Mononuclear cell (primary cell): ENCODE measurements around the gene CPE. TPM values are rescaled to one million over a fixed set of nuclear protein-coding genes. Genes with fewer than 3 reads are reported as not detected.

Source experiments
- H3K27me3 ChIP-seq: 2 replicates; pipeline ENCODE4 v1.6.0; 2011; ENCODE audit warnings: low read length, control low read depth; ENCODE audit not compliant: insufficient read depth
- H3K4me1 ChIP-seq: 2 replicates; pipeline ENCODE4 v1.5.1; 2011; ENCODE audit warnings: mild to moderate bottlenecking, low read length, control low read depth; ENCODE audit not compliant: insufficient read depth
- H3K4me3 ChIP-seq: 2 replicates; pipeline ENCODE4 v1.5.1; 2011; ENCODE audit warnings: mild to moderate bottlenecking, low read length, moderate library complexity
- H3K9me3 ChIP-seq: 2 replicates; pipeline ENCODE4 v1.5.1; 2011; ENCODE audit warnings: low read depth, mild to moderate bottlenecking, control low read depth, low read length
- total RNA-seq: library from RNA; depleted of rRNA; stranded (reverse); fragments of >200 nt; gene quantifications from one replicate; pipeline ENCODE4 v1.2.3, GENCODE V29; 2012

Gene CPE
- total RNA-seq, 1 donor, result 0.10 TPM

DNA sequence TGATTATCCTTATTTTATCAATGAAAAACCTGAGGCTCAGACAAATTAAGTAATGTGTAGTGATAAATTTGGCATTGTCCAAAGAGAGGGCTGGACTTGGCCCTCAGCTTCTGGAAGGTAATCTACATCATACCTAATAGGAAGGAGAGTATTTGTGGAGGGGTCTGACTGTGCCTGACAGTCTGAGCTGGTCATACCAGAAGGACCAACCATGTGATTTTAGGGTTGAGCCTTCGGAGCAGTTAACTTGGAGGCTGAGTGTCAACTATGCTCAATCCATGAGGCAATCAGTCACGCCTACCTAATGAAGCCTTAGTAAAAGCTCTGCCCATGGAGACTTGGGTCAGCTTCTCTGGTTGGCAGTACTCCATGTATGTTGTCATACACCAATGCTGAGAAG lies 136.4 kb downstream of the CPE start:
- H3K4me3 ChIP-seq, result no peak overlapping the region
- H3K4me1 ChIP-seq, result no peaks in the 10 kb centered on the region
- no peaks in the 10 kb centered on the region for H3K9me3 ChIP-seq
- no peaks in the 10 kb centered on the region for H3K27me3 ChIP-seq

DNA sequence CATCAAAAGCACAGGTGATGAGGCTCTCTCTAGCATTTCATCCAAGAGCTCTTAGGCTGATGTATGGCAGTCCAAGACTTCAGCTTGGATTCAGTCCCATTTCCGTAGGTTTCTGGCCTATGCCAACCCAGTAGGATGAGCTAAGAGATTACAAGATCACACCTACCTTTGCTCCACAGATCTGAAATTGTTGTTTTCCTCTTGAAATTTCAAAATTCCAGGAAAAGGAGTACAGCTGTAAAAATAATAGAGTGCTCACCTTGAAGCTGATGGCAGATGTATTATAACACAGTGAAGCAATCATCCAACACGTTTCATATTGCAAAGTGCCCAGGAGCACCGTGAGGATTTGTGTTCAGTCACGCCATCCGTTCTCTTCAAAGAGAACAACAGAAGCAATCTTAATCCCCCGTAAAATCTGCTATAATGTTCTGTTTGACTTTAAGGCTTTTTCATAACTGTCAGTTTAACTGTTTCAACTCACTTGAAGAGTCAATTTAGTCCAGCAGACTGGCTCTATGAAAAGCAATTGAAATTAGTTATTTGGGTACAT lies 137.5 kb downstream of the CPE start:
- Histone ChIP-seq H3K9me3 (no peaks in the 10 kb centered on the region), H3K4me1 (no peaks in the 10 kb centered on the region), H3K4me3 (no peak overlapping the region), H3K27me3 (no peaks in the 10 kb centered on the region)

DNA sequence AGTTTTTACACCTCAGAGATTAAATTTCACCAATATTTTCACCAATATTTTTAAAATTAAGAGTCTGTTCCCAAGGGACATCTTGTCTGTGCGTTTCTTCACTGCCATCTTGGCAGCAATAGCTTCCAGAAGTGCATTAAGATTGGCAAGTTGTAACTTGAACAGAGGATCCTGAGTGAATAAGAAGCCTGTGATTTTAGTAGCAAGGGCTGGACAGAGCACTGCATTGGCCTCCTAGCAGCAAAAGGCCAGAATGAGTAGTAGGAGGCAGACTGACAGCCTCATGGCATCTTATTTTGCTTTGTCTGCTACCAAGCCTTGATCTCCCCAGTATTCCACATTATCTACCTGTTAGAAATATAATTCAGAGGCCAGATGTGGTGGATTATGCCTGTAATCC lies 138.4 kb downstream of the CPE start:
- Histone ChIP-seq H3K4me3 (no peak overlapping the region), H3K9me3 (no peaks in the 10 kb centered on the region), H3K27me3 (no peaks in the 10 kb centered on the region), H3K4me1 (no peaks in the 10 kb centered on the region)

DNA sequence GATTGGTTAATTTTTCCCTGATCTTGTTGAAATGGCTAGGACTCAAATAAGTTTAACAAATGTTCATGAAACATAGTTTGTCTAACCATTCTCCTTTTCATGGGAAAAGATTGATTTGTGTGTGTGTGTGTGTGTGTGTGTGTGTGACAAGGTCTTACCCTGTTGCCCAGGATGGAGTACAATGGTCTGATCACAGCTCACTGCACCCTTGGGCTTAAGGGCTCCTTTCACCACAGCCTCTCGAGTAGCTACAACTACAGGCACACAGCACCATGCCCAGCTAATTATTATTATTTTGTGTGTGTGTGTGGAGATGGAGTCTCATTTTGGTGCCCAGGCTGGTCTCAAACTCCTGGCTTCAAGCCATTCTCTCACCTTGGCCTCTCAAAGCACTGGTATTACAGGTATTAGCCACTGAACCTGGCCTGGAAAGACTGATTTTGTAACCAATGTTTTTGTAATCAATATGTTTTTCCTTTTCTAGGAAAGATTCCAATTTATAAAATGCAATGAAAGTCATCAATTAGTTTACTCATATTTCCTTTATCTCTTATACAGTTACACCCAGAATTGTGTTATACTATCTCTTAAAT lies 139.3 kb downstream of the CPE start:
- Histone ChIP-seq H3K4me1 (no peaks in the 10 kb centered on the region), H3K27me3 (no peaks in the 10 kb centered on the region), H3K9me3 (no peaks in the 10 kb centered on the region), H3K4me3 (no peak overlapping the region)

DNA sequence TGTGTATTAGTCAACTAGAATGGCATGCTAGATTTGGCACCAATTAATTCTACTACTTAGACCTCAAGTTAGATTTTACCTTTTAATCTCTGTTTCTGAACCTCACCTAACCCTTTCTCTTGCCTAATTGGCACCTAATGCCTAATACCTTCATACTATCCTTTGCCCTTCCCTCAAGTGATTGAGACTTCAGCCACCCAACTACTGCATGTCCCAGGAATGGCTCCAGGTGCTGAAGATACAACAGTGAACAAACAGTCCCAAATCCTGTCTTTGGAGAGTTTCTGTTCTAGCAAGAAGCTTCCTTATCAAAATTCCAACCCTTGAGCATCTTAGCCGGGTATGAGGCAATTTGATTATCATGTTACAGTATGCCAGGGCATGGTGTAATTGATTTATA lies 139.9 kb downstream of the CPE start:
- Histone ChIP-seq H3K4me1 (no peaks in the 10 kb centered on the region), H3K4me3 (no peak overlapping the region), H3K27me3 (no peaks in the 10 kb centered on the region), H3K9me3 (no peaks in the 10 kb centered on the region)

DNA sequence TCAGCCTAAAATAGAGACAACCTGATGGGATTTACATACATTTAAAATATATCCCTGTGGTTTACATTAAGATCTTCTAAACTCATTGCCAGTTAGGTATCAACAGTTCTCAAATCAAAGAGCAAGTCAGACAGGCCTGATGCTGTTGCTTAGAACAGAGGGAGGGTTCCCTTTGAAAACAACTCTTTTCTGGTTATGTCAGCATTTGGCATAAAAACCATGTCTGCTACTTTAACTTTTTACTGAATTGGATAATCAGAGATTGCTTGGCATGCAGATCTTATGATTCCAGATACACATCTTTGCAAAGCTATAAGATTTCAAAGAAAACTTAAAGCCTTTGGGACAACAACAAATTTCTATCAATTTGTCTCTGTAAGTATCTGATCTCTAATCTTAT lies 140.8 kb downstream of the CPE start:
- Histone ChIP-seq H3K9me3 (no peaks in the 10 kb centered on the region), H3K27me3 (no peaks in the 10 kb centered on the region), H3K4me1 (no peaks in the 10 kb centered on the region), H3K4me3 (no peak overlapping the region)

DNA sequence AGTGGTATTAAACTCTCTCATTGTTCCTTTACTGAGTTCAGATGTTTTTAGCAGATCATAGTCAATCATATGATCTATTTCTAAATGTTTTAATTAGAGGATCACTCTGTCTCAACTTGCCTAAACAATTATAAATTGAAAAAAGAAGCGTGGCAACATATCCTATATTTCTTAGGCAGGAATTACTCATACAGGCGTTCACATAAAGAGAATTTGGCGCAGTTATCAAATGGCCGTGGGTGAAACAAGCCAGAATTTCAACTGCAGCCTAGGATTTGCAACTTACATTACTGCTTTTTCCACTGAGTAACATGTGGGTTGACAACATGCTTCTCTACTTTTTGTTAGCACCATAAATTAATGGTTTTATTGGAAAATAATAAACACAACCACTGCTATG lies 141.3 kb downstream of the CPE start:
- Histone ChIP-seq H3K27me3 (no peaks in the 10 kb centered on the region), H3K9me3 (no peaks in the 10 kb centered on the region), H3K4me3 (no peak overlapping the region), H3K4me1 (no peaks in the 10 kb centered on the region)

DNA sequence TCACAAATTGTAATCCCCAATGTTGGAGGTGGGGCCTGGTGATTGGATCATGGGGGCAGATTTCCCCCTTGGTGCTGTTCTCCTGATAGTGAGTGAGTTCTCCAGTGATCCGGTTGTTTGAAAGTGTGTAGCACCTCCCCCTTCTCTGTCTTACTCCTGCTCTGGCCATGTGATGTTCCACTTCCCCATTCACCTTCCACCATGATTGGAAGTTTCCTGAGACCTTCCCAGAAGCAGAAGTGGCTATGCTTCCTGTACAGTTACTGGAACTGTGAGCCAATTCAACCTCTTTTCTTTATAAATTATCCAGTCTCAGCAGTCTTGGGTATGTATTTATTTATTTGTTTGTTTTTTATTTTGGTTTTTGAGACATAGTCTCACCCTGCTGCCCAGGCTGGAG lies 143.2 kb downstream of the CPE start:
- H3K9me3 ChIP-seq, result no peaks in the 10 kb centered on the region
- H3K4me3 ChIP-seq, result no peak overlapping the region
- no peaks in the 10 kb centered on the region for H3K4me1 ChIP-seq
- H3K27me3 ChIP-seq, result no peaks in the 10 kb centered on the region

DNA sequence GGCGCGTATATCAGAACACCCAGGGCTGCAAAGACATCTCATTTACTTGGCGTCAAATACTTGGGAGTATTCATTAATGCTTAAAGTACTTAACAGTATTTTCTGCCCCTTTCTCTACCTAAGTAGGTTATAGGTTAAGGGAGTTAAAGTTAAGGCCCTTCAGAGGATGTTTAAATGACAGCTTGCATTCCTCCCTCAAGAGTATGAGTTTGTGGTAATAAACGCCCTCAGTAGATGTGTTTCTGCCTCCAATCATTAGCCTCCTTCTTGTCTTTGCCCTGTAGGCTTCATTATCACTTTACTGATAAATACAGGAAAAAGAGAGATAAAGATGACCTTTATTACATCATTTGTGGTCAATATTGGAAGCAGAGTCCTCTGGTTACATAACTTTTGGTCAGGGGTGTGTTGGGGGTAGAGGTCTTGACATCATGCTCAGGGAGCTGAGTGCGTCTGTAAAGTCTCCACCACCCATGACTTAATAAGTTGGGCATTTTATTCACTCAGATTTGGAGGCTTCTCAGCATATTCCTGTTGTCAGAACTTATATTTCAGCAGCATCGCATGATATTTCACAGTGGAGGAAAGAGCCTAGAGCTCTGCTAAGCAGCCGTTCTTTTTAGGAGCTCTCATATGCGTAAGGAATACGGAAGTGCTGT lies 145.9 kb downstream of the CPE start:
- Histone ChIP-seq H3K9me3 (no peaks in the 10 kb centered on the region), H3K4me3 (no peak overlapping the region), H3K27me3 (no peaks in the 10 kb centered on the region), H3K4me1 (no peaks in the 10 kb centered on the region)

DNA sequence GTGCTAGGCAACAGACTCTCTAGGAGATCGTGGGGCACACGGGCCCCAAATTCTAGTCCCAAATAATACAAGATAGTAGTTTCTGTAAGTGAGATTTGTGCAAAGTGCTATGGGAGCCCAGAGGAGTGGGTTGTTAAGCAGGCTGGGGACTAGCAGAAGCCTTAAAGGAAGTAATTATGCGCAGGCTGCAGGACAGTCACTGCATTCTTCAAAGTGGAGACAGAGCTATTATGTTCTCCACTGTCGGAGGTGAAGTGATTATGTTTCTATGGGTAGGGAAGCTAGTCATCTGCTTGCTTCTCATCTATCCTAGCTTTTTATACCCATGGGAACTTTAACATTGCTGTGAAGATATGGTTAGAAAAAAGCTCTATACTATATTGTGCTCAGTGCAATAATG lies 154.2 kb downstream of the CPE start:
- Histone ChIP-seq H3K4me1 (no peaks in the 10 kb centered on the region), H3K9me3 (no peaks in the 10 kb centered on the region), H3K4me3 (no peak overlapping the region), H3K27me3 (no peaks in the 10 kb centered on the region)

DNA sequence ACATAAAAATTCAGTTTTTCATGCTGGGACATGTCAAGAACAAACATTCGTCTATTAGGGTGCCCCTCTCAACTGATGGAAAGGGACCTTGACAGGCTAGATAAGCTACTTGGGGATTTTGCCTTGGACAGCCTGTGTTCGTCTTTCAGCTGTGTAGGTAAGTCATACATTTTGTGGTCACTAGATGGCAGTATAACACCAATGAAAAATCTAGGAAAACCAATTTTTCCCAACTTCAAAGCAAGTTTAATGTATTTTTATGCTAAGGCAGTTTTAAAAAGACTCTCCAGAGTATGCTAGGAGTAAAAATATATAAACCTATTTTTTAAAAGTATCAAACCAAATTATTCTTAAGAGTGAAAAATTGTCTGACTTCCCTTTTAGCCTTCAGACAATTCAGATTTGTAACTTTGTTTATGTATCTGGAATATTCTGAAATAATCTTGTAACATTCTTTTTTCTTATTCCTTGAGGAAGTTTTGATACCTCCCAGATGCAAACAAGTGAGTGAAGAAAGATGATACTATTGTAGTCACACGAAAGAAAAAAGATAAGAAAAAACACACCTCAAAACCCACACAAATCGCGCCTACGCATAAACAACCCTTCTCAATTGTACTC lies 158.3 kb downstream of the CPE start:
- Histone ChIP-seq H3K4me3 (no peak overlapping the region), H3K4me1 (no peaks in the 10 kb centered on the region), H3K27me3 (no peaks in the 10 kb centered on the region), H3K9me3 (no peaks in the 10 kb centered on the region)

DNA sequence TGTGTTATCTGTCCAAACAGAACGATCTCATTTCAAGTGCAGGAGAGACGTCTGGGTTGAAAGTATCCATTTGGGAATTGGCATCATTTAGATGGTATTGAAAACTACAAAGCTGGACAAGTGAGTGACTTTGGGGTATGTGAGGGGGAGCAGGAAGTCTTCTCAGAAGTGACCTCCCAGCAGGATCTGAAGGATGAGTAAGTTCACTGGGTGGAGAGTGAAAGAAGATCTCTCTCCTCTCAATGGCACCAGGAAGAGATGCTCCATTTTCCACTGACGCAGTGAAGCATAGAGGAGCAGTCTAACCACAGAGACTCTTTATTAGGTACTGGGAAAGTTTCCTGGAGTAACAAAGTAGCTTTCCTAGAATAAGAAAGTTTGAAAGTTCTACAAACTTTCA lies 161.0 kb downstream of the CPE start:
- Histone ChIP-seq H3K4me3 (no peak overlapping the region), H3K4me1 (no peaks in the 10 kb centered on the region), H3K27me3 (no peaks in the 10 kb centered on the region), H3K9me3 (no peaks in the 10 kb centered on the region)

DNA sequence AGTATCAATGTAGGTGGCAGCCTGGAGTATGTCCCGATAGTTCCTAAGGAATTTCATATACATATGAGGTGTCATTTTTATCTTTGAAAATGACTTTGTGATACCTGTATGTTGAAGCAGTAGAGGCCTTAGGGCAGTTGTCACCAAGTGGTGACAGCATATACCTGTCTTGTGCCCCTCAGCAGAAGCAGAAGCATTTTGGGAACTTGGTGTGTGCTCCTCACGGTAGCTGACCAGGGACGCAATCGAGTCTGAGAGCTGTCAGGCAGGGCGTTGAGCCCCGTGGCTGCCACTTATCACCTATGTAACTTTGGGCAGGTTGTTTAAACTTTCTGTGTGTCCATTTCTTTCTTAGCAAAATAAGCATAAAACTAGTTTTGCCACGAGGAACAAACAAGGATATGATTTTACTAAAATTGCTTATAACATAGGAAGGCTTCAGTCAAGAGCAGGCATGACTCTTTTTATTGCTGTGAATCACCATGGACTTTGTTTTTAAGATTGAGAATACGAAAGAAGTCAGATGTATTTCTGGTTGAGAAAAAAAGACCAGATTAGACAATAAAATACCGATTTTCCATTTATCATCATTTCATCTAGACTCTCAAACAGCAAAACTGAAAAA lies 161.5 kb downstream of the CPE start:
- Histone ChIP-seq H3K4me3 (no peak overlapping the region), H3K9me3 (no peaks in the 10 kb centered on the region), H3K27me3 (no peaks in the 10 kb centered on the region), H3K4me1 (no peaks in the 10 kb centered on the region)

DNA sequence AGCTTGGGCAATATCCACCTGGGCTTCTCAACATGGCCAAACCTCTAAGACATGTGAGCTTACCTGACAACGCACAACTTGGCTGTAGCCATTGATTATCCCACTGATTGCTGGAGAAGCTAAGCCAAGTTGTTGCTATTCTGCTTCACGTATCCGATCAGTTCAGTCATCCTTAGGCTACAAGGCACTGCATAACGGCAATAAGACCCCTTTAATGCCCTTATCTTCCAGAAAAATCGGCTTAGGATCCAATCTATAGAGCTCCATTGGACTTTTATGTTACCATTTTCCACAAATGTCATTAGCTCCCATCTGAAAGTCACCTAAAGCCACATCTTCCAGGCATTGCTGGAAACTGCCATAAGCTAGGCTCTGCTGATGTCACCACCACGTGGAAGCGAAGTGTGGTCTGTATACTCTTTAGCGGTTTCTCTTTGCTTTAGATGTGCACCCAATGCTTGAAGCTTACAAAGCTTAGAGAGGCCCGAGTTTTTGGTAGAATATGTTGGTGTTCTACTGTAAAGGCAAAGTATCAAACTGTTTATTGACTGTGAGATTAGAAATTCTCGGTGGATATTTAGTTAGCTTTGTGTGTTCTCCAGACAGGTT lies 163.1 kb downstream of the CPE start:
- H3K27me3 ChIP-seq, result no peaks in the 10 kb centered on the region
- no peaks in the 10 kb centered on the region for H3K9me3 ChIP-seq
- no peak overlapping the region for H3K4me3 ChIP-seq
- no peaks in the 10 kb centered on the region for H3K4me1 ChIP-seq

DNA sequence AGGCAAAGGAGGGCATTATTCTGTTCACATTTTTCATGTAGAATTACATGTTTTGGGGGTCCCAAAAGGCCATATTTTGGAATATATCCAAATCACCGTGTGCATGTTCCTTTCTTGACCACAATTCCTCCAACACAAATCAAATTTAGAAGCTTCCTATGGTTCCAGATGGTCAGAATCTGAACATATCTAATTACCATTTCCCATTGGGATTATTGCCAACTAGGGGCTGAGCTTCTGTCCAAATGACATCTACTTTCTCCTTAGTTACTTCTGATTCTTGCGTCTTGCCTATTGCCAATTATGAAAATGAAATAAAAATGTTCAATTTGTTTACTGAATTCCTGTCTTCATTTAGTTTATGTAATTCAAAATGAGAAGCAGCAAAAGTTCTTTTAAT lies 163.7 kb downstream of the CPE start:
- no peaks in the 10 kb centered on the region for H3K4me1 ChIP-seq
- no peaks in the 10 kb centered on the region for H3K9me3 ChIP-seq
- no peaks in the 10 kb centered on the region for H3K27me3 ChIP-seq

More for the DNA sequence above, 163.7 kb downstream of the CPE start:
- H3K4me3 ChIP-seq, result no peak overlapping the region
